Thoracic aorta (tissue), 2 donors: ENCODE measurements around the gene MYL6B. TPM values are rescaled to one million over a fixed set of nuclear protein-coding genes. Genes with fewer than 3 reads are reported as not detected.

ENCODE experiments used
- ATAC-seq: fragments of 150-250 bp; one replicate; pipeline ENCODE4 v1.8.0; 2017; ENCODE audit warnings: low read depth; ENCODE audit not compliant: insufficient number of reproducible peaks, low FRiP score
- DNase-seq: peaks from one replicate; pipeline ENCODE4 v3.0.0-alpha.2; 2020; ENCODE audit warnings: low spot score
- H3K27ac ChIP-seq, 2 donors: fragments of 200-600 bp; sonication (generic); 1 replicate in 1 of 2; 2 replicates in 1 of 2; pipeline ENCODE4 v1.5.1; 2016; ENCODE audit warnings: mild to moderate bottlenecking in 2 of 2, moderate library complexity in 2 of 2
- H3K27me3 ChIP-seq: fragments of 200-600 bp; sonication (generic); replicated peaks from 2 replicates; pipeline ENCODE4 v1.6.0; 2016; ENCODE audit warnings: mild to moderate bottlenecking; ENCODE audit not compliant: insufficient read depth
- H3K36me3 ChIP-seq: fragments of 200-600 bp; sonication (generic); one replicate; pipeline ENCODE4 v1.5.1; 2016
- H3K4me1 ChIP-seq, 2 donors: fragments of 200-600 bp; sonication (generic); 1 replicate in 1 of 2; 2 replicates in 1 of 2; pipeline versions ENCODE4 v1.5.1 to v1.6.0; 2016; ENCODE audit warnings: low read depth in 2 of 2, mild to moderate bottlenecking in 1 of 2; ENCODE audit not compliant: control insufficient read depth in 1 of 2
- H3K4me3 ChIP-seq: fragments of 200-600 bp; sonication (generic); 2 replicates; pipeline ENCODE4 v1.5.1; 2016; ENCODE audit warnings: mild to moderate bottlenecking
- H3K9me3 ChIP-seq: fragments of 200-600 bp; sonication (generic); 2 replicates; pipeline ENCODE4 v1.5.1; 2016
- total RNA-seq, 2 donors: library from RNA; depleted of rRNA; stranded (reverse); fragments of >200 nt; gene quantifications; one replicate each; pipeline versions ENCODE4 v1.1.0 to v1.2.3, GENCODE V29; 2016
- TF ChIP-seq, protein P1 (sequence below): fragments of 200-600 bp; sonication (generic); IDR thresholded peaks from one replicate; pipeline ENCODE4 v1.5.1; 2019; ENCODE audit warnings: antibody characterized with exemption

MYL6B gene
- total RNA-seq, 2 donors from 2014 or later: 17.1 to 19.1 TPM

DNA sequence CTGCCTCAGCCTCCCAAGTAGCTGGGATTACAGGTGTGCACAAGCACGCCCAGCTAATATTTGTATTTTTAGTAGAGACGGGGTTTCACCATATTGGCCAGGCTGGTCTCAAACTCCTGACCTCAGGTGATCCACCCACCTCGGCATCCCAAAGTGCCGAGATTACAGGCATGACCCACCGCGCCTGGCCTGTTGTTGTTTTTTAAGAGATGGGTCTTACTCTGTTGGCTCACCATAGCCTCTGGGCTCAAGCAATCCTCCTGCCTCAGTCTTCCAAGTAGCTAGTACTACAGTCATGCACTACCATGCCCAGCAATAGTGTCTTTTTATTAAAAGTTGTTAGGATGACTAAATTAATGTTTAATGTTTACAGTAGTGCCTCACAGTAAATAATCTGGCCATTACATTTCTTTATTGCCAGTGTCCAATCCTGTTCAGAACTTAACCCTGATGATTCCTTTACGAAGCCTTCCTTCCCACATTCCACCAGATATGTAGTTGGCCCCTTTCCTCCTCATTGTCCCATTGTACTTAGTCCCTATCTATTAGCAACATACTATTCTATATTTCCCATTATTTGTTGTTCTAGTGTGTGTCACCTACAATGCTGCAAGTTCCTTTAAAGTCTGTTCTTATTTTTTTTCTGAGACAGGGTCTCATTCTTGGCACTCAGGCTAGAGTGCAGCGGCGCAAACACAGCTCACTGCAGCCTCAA lies 45.7 kb downstream of the MYL6B start:
- H3K27ac ChIP-seq: no peak overlapping the region
- no peaks in the 10 kb centered on the region for H3K36me3 ChIP-seq
- no peak for ATAC-seq
- H3K4me3 ChIP-seq: no peak overlapping the region
- no peaks in the 10 kb centered on the region for H3K27me3 ChIP-seq
- H3K4me1 ChIP-seq: peaks cover 5 to 6% of the 10 kb centered on the region in 2 donors
- DNase-seq: no peak
- H3K9me3 ChIP-seq: no peaks in the 10 kb centered on the region
- TF ChIP-seq, protein P1, sequence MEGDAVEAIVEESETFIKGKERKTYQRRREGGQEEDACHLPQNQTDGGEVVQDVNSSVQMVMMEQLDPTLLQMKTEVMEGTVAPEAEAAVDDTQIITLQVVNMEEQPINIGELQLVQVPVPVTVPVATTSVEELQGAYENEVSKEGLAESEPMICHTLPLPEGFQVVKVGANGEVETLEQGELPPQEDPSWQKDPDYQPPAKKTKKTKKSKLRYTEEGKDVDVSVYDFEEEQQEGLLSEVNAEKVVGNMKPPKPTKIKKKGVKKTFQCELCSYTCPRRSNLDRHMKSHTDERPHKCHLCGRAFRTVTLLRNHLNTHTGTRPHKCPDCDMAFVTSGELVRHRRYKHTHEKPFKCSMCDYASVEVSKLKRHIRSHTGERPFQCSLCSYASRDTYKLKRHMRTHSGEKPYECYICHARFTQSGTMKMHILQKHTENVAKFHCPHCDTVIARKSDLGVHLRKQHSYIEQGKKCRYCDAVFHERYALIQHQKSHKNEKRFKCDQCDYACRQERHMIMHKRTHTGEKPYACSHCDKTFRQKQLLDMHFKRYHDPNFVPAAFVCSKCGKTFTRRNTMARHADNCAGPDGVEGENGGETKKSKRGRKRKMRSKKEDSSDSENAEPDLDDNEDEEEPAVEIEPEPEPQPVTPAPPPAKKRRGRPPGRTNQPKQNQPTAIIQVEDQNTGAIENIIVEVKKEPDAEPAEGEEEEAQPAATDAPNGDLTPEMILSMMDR: no peak

GRCh38 chr12:56198836-56199235 lies 46.4 kb downstream of the MYL6B start:
- Histone ChIP-seq H3K36me3 (no peaks in the 10 kb centered on the region), H3K27me3 (no peaks in the 10 kb centered on the region), H3K4me1 (peaks cover 5 to 6% of the 10 kb centered on the region in 2 donors), H3K4me3 (no peak overlapping the region), H3K27ac (no peak overlapping the region), H3K9me3 (no peaks in the 10 kb centered on the region)
- ATAC-seq (no peak), DNase-seq (no peak)
- TF ChIP-seq, protein P1: no peak

DNA sequence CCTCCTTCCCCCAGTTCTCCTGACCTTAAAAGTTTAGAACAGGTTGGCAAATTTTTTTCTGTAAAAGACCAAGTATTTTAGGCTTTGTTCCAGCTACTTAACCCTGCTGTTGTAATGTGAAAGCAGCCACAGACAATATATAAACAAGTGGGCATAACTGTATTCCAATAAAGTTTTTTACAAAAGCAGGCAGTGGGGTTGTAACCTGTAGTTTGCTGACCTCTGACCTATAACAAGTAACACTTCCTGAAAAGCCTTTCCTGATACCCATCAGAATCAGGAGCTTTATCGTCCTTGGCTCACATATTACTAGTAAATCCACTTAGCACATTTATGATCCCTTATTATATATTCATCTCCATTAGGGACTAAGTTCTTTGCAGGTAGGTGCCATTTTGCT lies 50.0 kb downstream of the MYL6B start:
- no peaks in the 10 kb centered on the region for H3K9me3 ChIP-seq
- H3K36me3 ChIP-seq: peaks cover 26% of the 10 kb centered on the region
- DNase-seq: no peak
- H3K4me1 ChIP-seq: peaks cover 2 to 5% of the 10 kb centered on the region in 2 donors
- H3K4me3 ChIP-seq: no peak overlapping the region
- H3K27me3 ChIP-seq: no peaks in the 10 kb centered on the region
- H3K27ac ChIP-seq: peak overlapping the region in 1 of 2 donors; percentile 49
- TF ChIP-seq, protein P1: no peak
- ATAC-seq: no peak

DNA sequence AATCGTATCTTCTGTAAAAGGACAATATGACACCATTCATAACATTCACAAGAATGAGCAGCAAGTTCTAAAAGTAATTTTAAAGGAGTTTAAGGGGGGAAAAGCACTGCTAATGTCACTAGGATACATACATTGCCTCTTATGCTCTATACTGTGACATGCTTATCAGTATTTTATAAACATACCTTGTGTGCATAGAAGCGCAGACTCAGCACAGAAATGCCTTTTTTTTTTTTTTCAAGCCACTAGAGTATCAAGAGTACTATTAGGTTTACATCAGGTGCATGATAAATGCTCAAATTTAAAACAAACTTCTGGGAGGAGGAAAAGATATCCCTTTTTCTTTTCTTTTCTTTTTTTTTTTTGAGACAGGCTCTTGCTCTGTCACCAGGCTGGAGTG lies 50.5 kb downstream of the MYL6B start:
- peaks cover 31% of the 10 kb centered on the region for H3K36me3 ChIP-seq
- no peak overlapping the region for H3K4me3 ChIP-seq
- H3K27ac ChIP-seq: no peak overlapping the region
- ATAC-seq (no peak), DNase-seq (no peak)
- peaks cover 0 to 5% of the 10 kb centered on the region in 2 donors for H3K4me1 ChIP-seq
- no peaks in the 10 kb centered on the region for H3K27me3 ChIP-seq
- TF ChIP-seq, protein P1: no peak
- no peaks in the 10 kb centered on the region for H3K9me3 ChIP-seq

DNA sequence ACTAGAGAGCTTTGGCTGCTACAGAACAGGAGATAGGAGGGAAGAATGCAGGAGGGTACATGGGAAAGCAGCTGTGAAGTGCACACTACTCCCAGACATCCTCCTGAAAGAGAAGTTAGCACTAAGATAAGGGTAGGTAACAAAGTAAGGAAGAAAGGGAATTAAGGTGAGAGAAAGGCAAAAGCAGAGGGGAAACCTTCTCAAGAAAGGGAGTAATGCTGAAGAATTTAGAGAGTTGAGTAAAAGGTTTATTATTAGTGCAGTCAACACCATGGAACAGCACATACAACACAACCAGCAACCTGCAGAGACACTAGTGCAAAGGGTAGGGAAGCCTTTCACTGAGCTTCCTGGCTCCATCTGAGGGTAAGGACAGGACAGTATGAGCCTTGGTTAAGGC lies 51.9 kb downstream of the MYL6B start:
- Histone ChIP-seq H3K4me1 (no peaks in the 10 kb centered on the region), H3K36me3 (peaks cover 43% of the 10 kb centered on the region)
- ATAC-seq: no peak

More for the DNA sequence above, 51.9 kb downstream of the MYL6B start:
- Histone ChIP-seq H3K9me3 (no peaks in the 10 kb centered on the region), H3K27me3 (no peaks in the 10 kb centered on the region), H3K27ac (no peak overlapping the region), H3K4me3 (no peak overlapping the region)
- TF ChIP-seq, protein P1: no peak
- DNase-seq: no peak
